Mucosa of stomach (tissue), 1 donor: ENCODE results near the gene MSH6.
A peak's percentile ranks its signal among the peaks of the same experiment; 100 is the strongest.

Source experiments
- H3K27me3 ChIP-seq: one replicate; pipeline ENCODE4 v1.7.0; 2013; ENCODE audit warnings: mild to moderate bottlenecking, low read length; ENCODE audit not compliant: control insufficient read depth, insufficient read depth
- H3K36me3 ChIP-seq: one replicate; pipeline ENCODE4 v1.7.0; 2013; ENCODE audit warnings: low read length; ENCODE audit not compliant: control insufficient read depth, insufficient read depth
- H3K4me1 ChIP-seq: one replicate; pipeline ENCODE4 v1.7.0; 2013; ENCODE audit warnings: mild to moderate bottlenecking, low read length; ENCODE audit not compliant: control insufficient read depth, insufficient read depth
- H3K4me3 ChIP-seq: one replicate; pipeline ENCODE4 v1.7.0; 2013; ENCODE audit warnings: low read length
- H3K9ac ChIP-seq: one replicate; pipeline ENCODE4 v1.7.0; 2013; ENCODE audit warnings: mild to moderate bottlenecking, low read length, moderate library complexity
- H3K9me3 ChIP-seq: one replicate; pipeline ENCODE4 v1.7.0; 2013; ENCODE audit warnings: mild to moderate bottlenecking, low read length, moderate library complexity; ENCODE audit not compliant: control insufficient read depth
- donor health status: Pancreatic carcinoma.

The MSH6 gene

GRCh38 chr2:47767497-47767844 lies 15.5 kb upstream of the MSH6 start:
- H3K4me3 ChIP-seq: no peak overlapping the region
- no peaks in the 10 kb centered on the region for H3K36me3 ChIP-seq
- peaks cover 4% of the 10 kb centered on the region for H3K27me3 ChIP-seq
- H3K4me1 ChIP-seq: peaks cover 3% of the 10 kb centered on the region
- H3K9me3 ChIP-seq: no peaks in the 10 kb centered on the region
- no peak overlapping the region for H3K9ac ChIP-seq

- H3K36me3 ChIP-seq: no peaks in the 10 kb centered on the region
- H3K27me3 ChIP-seq: peaks cover 4% of the 10 kb centered on the region
- H3K9me3 ChIP-seq: no peaks in the 10 kb centered on the region
- H3K9ac ChIP-seq: no peak overlapping the region
- no peak overlapping the region for H3K4me3 ChIP-seq
- peaks cover 3% of the 10 kb centered on the region for H3K4me1 ChIP-seq
Observed at GRCh38 chr2:47767880-47768609, 14.9 kb upstream of the MSH6 start.

- H3K4me1 ChIP-seq: peaks cover 3% of the 10 kb centered on the region
- peaks cover 4% of the 10 kb centered on the region for H3K27me3 ChIP-seq
- no peak overlapping the region for H3K4me3 ChIP-seq
- H3K9me3 ChIP-seq: no peaks in the 10 kb centered on the region
- H3K9ac ChIP-seq: no peak overlapping the region
- H3K36me3 ChIP-seq: no peaks in the 10 kb centered on the region
Observed at GRCh38 chr2:47769318-47769717, 13.6 kb upstream of the MSH6 start.

- Histone ChIP-seq H3K9ac (no peak overlapping the region), H3K36me3 (no peaks in the 10 kb centered on the region), H3K9me3 (no peaks in the 10 kb centered on the region), H3K4me1 (peaks cover 3% of the 10 kb centered on the region), H3K4me3 (no peak overlapping the region), H3K27me3 (peaks cover 4% of the 10 kb centered on the region)
Observed at GRCh38 chr2:47771211-47771610, 11.7 kb upstream of the MSH6 start.

- no peak overlapping the region for H3K4me3 ChIP-seq
- H3K4me1 ChIP-seq: peaks cover 3% of the 10 kb centered on the region
- peaks cover 4% of the 10 kb centered on the region for H3K27me3 ChIP-seq
- H3K36me3 ChIP-seq: no peaks in the 10 kb centered on the region
- H3K9ac ChIP-seq: no peak overlapping the region
- H3K9me3 ChIP-seq: no peaks in the 10 kb centered on the region
Observed at GRCh38 chr2:47772343-47772742, 10.6 kb upstream of the MSH6 start.

- Histone ChIP-seq H3K27me3 (no peaks in the 10 kb centered on the region), H3K9me3 (no peaks in the 10 kb centered on the region), H3K9ac (no peak overlapping the region), H3K36me3 (no peaks in the 10 kb centered on the region), H3K4me1 (no peaks in the 10 kb centered on the region), H3K4me3 (no peak overlapping the region)
Observed at GRCh38 chr2:47774567-47774966, 8.4 kb upstream of the MSH6 start.

- no peak overlapping the region for H3K9ac ChIP-seq
- H3K36me3 ChIP-seq: no peaks in the 10 kb centered on the region
- H3K9me3 ChIP-seq: no peaks in the 10 kb centered on the region
- no peaks in the 10 kb centered on the region for H3K27me3 ChIP-seq
- H3K4me1 ChIP-seq: no peaks in the 10 kb centered on the region
- no peak overlapping the region for H3K4me3 ChIP-seq
Observed at GRCh38 chr2:47777277-47777937, 5.5 kb upstream of the MSH6 start.

- no peaks in the 10 kb centered on the region for H3K27me3 ChIP-seq
- no peaks in the 10 kb centered on the region for H3K36me3 ChIP-seq
- H3K9me3 ChIP-seq: no peaks in the 10 kb centered on the region
- H3K4me1 ChIP-seq: no peaks in the 10 kb centered on the region
- no peak overlapping the region for H3K4me3 ChIP-seq
- H3K9ac ChIP-seq: no peak overlapping the region
Observed at GRCh38 chr2:47778698-47779425, 4.1 kb upstream of the MSH6 start.

GRCh38 chr2:47779426-47779790 lies 3.5 kb upstream of the MSH6 start:
- no peak overlapping the region for H3K9ac ChIP-seq

GRCh38 chr2:47782381-47782670 lies 619 bp upstream of the MSH6 start:
- Histone ChIP-seq H3K9me3 (no peaks in the 10 kb centered on the region), H3K27me3 (no peaks in the 10 kb centered on the region), H3K4me1 (no peaks in the 10 kb centered on the region), H3K36me3 (no peaks in the 10 kb centered on the region), H3K4me3 (no peak overlapping the region), H3K9ac (peak overlapping the region; percentile 70)

More at GRCh38 chr2:47779426-47779790, 3.5 kb upstream of the MSH6 start:
- H3K36me3 ChIP-seq: no peaks in the 10 kb centered on the region
- H3K4me3 ChIP-seq: no peak overlapping the region
- H3K27me3 ChIP-seq: no peaks in the 10 kb centered on the region
- no peaks in the 10 kb centered on the region for H3K9me3 ChIP-seq
- H3K4me1 ChIP-seq: no peaks in the 10 kb centered on the region

- H3K4me3 ChIP-seq: peak overlapping the region; percentile 67
- H3K27me3 ChIP-seq: no peaks in the 10 kb centered on the region
- peak overlapping the region; percentile 62 for H3K9ac ChIP-seq
- no peaks in the 10 kb centered on the region for H3K4me1 ChIP-seq
- no peaks in the 10 kb centered on the region for H3K36me3 ChIP-seq
- H3K9me3 ChIP-seq: no peaks in the 10 kb centered on the region
Observed at GRCh38 chr2:47783486-47784351, 774 bp downstream of the MSH6 start.
